Tibial nerve (tissue), 4 donors: ENCODE measurements around the gene CCP110. TPM values are rescaled to one million over a fixed set of nuclear protein-coding genes. Genes with fewer than 3 reads are reported as not detected.
"Not testable (repeated sequence)": the region's sequence is repeated elsewhere in the genome, so short reads cannot be mapped to it uniquely, and the experiment has no call there.

Source experiments
- DNase-seq, 2 donors: peaks; one replicate each; pipeline ENCODE4 v3.0.0-alpha.2; 2019; ENCODE audit warnings: low spot score in 2 of 2
- H3K27ac ChIP-seq, 4 donors: fragments of 200-600 bp; sonication (generic) in 3 of 4; one replicate each; pipeline ENCODE4 v1.5.1; 2017 to 2019; ENCODE audit warnings: mild to moderate bottlenecking in 1 of 4
- H3K27me3 ChIP-seq, 2 donors: fragments of 200-600 bp; sonication (generic) in 1 of 2; one replicate each; pipeline versions ENCODE4 v1.5.1 to v1.6.0; 2017 to 2019
- H3K36me3 ChIP-seq, 3 donors: fragments of 200-600 bp; sonication (generic); one replicate each; pipeline ENCODE4 v1.5.1; 2018 to 2019
- H3K4me1 ChIP-seq, 4 donors: fragments of 200-600 bp; sonication (generic) in 3 of 4; one replicate each; pipeline ENCODE4 v1.5.1; 2017 to 2019
- H3K4me3 ChIP-seq, 4 donors: fragments of 200-600 bp; sonication (generic) in 3 of 4; one replicate each; pipeline ENCODE4 v1.5.1; 2017 to 2019; ENCODE audit warnings: mild to moderate bottlenecking in 1 of 4, moderate library complexity in 1 of 4
- H3K9me3 ChIP-seq, 4 donors: fragments of 200-600 bp; sonication (generic) in 3 of 4; one replicate each; pipeline ENCODE4 v1.5.1; 2017 to 2019
- CTCF ChIP-seq, 5 experiments: fragments of 200-600 bp in 3 of 5; fragments of 450-650 bp in 2 of 5; sonication (generic) in 3 of 5; IDR thresholded peaks; one replicate each; pipeline ENCODE4 v1.5.1; 2016 to 2019; ENCODE audit warnings: antibody characterized with exemption in 5 of 5, mild to moderate bottlenecking in 3 of 5, moderate library complexity in 2 of 5
- EP300 ChIP-seq, 2 donors: sonication (generic); formaldehyde crosslinking; IDR thresholded peaks; one replicate each; pipeline ENCODE4 v1.6.1; 2017; ENCODE audit warnings: antibody characterized with exemption in 2 of 2, mild to moderate bottlenecking in 1 of 2
- POLR2A ChIP-seq, 2 donors: fragments of 450-650 bp; IDR thresholded peaks; one replicate each; pipeline ENCODE4 v1.6.1; 2017; ENCODE audit warnings: antibody characterized with exemption in 2 of 2, mild to moderate bottlenecking in 2 of 2, moderate library complexity in 2 of 2
- WGBS, 2 donors: methylation state at CpG; one replicate each; pipeline ENCODE4 v1.1.5; 2018; 5-methylcytosine and 5-hydroxymethylcytosine counted together
- total RNA-seq, 4 donors: library from RNA; depleted of rRNA; stranded (reverse); fragments of >200 nt; gene quantifications; one replicate each; pipeline ENCODE4 v1.1.0, GENCODE V29; 2016

CCP110 gene
- total RNA-seq, 4 donors from 2014 or later: 24.9 to 33.9 (median 27.2) TPM

- Histone ChIP-seq H3K4me1 (no peaks in the 10 kb centered on the region), H3K9me3 (no peaks in the 10 kb centered on the region), H3K27ac (no peak overlapping the region), H3K36me3 (peaks cover 0 to 78% (median 3%) of the 10 kb centered on the region in 3 donors), H3K4me3 (no peak overlapping the region), H3K27me3 (no peaks in the 10 kb centered on the region)
- TF ChIP-seq POLR2A (IDR thresholded peaks at IDR 0.05): no peak
- no peak for TF ChIP-seq CTCF (IDR thresholded peaks at IDR 0.05)
- TF ChIP-seq EP300 (IDR thresholded peaks at IDR 0.05): no peak
- 95 to 96% methylated on average over 3 of the region's 3 CpGs for WGBS, 2 donors
- no peak for DNase-seq
Observed at GRCh38 chr16:19542138-19542821, 18.5 kb downstream of the CCP110 start.

DNA sequence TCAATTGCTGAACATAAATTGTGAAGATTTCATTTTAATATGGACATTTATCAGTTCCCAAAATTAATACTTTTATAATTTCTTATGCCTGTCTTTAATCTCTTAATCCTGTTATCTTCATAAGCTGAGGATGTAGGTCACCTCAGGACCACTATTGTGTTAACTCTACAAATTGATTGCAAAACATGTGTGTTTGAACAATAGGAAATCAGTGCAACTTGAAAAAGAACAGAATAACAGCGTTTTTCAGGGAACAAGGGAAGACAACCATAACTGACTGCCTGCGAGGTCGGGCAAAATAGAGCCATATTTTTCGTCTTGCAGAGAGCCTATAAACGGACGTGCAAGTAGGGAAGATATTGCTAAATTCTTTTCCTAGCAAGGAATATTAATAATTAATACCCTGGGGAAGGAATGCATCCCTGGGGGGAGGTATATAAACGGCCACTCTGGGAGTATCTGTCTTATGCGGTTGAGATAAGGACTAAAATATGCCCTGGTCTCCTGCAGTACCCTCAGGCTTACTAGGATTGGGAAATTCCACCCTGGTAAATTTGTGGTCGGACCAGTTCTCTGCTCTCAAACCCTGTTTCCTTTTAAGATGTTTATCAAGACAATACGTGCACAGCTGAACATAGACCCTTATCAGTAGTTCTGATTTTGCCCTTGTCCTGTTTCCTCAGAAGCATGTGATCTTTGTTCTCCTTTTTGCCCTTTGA, 19.7 kb downstream of the CCP110 start:
- not testable (repeated sequence) for H3K27ac ChIP-seq, H3K27me3 ChIP-seq, H3K9me3 ChIP-seq, H3K4me1 ChIP-seq, DNase-seq, H3K4me3 ChIP-seq
- 85 to 93% methylated on average over 10 of the region's 10 CpGs for WGBS, 2 donors
- peaks cover 0 to 79% (median 3%) of the 10 kb centered on the region in 3 donors for H3K36me3 ChIP-seq

GRCh38 chr16:19548144-19548543, 24.4 kb downstream of the CCP110 start:
- TF ChIP-seq EP300 (IDR thresholded peaks at IDR 0.05): no peak
- TF ChIP-seq POLR2A (IDR thresholded peaks at IDR 0.05): no peak
- TF ChIP-seq CTCF (IDR thresholded peaks at IDR 0.05): no peak

DNA sequence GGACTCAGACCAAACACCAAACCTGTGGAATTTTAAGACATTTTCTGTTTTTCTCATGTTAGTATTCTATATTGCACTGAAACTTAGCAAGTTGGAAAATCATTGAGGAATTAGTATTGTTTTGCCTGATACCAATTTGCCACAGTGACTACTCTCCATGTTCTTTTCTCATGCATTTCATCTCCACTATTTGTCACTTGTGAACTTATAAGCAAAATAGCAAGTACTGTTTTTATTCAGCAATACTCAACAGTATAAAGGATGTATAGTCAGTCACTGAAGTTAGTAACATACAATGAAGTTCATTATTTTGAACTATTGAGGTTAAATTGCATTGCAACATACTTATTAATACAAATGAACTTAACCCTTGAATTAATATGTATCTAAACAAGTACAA, 25.9 kb downstream of the CCP110 start:
- no peaks in the 10 kb centered on the region for H3K27me3 ChIP-seq
- H3K9me3 ChIP-seq: no peaks in the 10 kb centered on the region
- no peak for TF ChIP-seq EP300 (IDR thresholded peaks at IDR 0.05)
- TF ChIP-seq CTCF (IDR thresholded peaks at IDR 0.05): no peak
- TF ChIP-seq POLR2A (IDR thresholded peaks at IDR 0.05): no peak
- no peak overlapping the region for H3K4me3 ChIP-seq
- H3K27ac ChIP-seq: no peak overlapping the region
- H3K36me3 ChIP-seq: peaks cover 0 to 65% (median 3%) of the 10 kb centered on the region in 3 donors
- DNase-seq: no peak
- H3K4me1 ChIP-seq: peaks cover 0 to 1% (median 0%) of the 10 kb centered on the region in 4 donors

More at GRCh38 chr16:19548144-19548543, 24.4 kb downstream of the CCP110 start:
- H3K4me1 ChIP-seq: no peaks in the 10 kb centered on the region
- H3K27me3 ChIP-seq: no peaks in the 10 kb centered on the region
- H3K9me3 ChIP-seq: no peaks in the 10 kb centered on the region
- peaks cover 0 to 80% (median 3%) of the 10 kb centered on the region in 3 donors for H3K36me3 ChIP-seq
- no peak overlapping the region for H3K27ac ChIP-seq
- H3K4me3 ChIP-seq: no peak overlapping the region
- no peak for DNase-seq
- 97% methylated on average over 3 of the region's 3 CpGs for WGBS, 2 donors

GRCh38 chr16:19555186-19555937, 31.6 kb downstream of the CCP110 start, which contains the start of gene VPS35L:
VPS35L (plus strand) TSS chr16:19555703; CDS start chr16:19555730, 27 bp downstream.
- Histone ChIP-seq H3K4me3 (peak within 1 kb of the TSS; percentile 65 to 91 (median 80)), H3K27me3 (no peaks in the 10 kb centered on the region), H3K9me3 (no peaks in the 10 kb centered on the region), H3K36me3 (peaks cover 0 to 13% (median 0%) of the 10 kb centered on the region in 3 donors), H3K27ac (peak within 1 kb of the TSS; percentile 85 to 95 (median 90)), H3K4me1 (peaks cover 0 to 17% (median 6%) of the 10 kb centered on the region in 4 donors)
- DNase-seq: peak; percentile 94 to 95
- 0 to 1% methylated on average over 36 to 40 of the region's 53 CpGs for WGBS, 2 donors
- TF ChIP-seq CTCF (IDR thresholded peaks at IDR 0.05) (peak; percentile 72 to 91 (median 84)), POLR2A (IDR thresholded peaks at IDR 0.05) (peak; percentile 29 to 55), EP300 (IDR thresholded peaks at IDR 0.05) (peak; percentile 10 to 83)
